GM21576 (cell line): ENCODE data around the gene RHOT2.
A peak's percentile ranks its signal among the peaks of the same experiment; 100 is the strongest.

Source experiments
- ATAC-seq: cut with Tn5 transposase; IDR thresholded peaks from one replicate; pipeline ENCODE4 v1.9.1; 2021; ENCODE audit warnings: mild to moderate bottlenecking, moderate library complexity; ENCODE audit not compliant: unreplicated experiment

The RHOT2 gene

GRCh38 chr16:632486-633335 lies 35.2 kb upstream of the RHOT2 start:
- no peak for ATAC-seq

GRCh38 chr16:633336-634050 lies 34.4 kb upstream of the RHOT2 start:
- no peak for ATAC-seq

- no peak for ATAC-seq
Measured at GRCh38 chr16:634051-634670, 33.8 kb upstream of the RHOT2 start.

- ATAC-seq, result no peak
Measured at GRCh38 chr16:634996-635395, 32.9 kb upstream of the RHOT2 start.

GRCh38 chr16:635573-636205 lies 32.2 kb upstream of the RHOT2 start:
- ATAC-seq, result peak; percentile 11

GRCh38 chr16:636206-637080 lies 31.5 kb upstream of the RHOT2 start, which contains the start of gene METTL26:
TSS of gene METTL26 (minus strand) at chr16:636305. CDS start at chr16:636290, 15 bp downstream.
- peak; percentile 63 for ATAC-seq

GRCh38 chr16:637081-638018 lies 30.6 kb upstream of the RHOT2 start:
- ATAC-seq, result no peak

GRCh38 chr16:638034-638543 lies 29.8 kb upstream of the RHOT2 start:
- ATAC-seq, result no peak

- ATAC-seq, result no peak
Measured at GRCh38 chr16:638836-639235, 29.1 kb upstream of the RHOT2 start.

- no peak for ATAC-seq
Measured at GRCh38 chr16:640614-641013, 27.3 kb upstream of the RHOT2 start.

GRCh38 chr16:641326-642188 lies 26.4 kb upstream of the RHOT2 start, which contains the start of gene MCRIP2:
TSS of gene MCRIP2 (plus strand) at chr16:641828. CDS start at chr16:641992, 164 bp downstream.
- ATAC-seq, result peak; percentile 42

- peak; percentile 32 for ATAC-seq
Measured at GRCh38 chr16:642189-643049, 25.5 kb upstream of the RHOT2 start.

GRCh38 chr16:643050-643368 lies 24.9 kb upstream of the RHOT2 start:
- ATAC-seq, result no peak

- no peak for ATAC-seq
Measured at GRCh38 chr16:644556-644955, 23.4 kb upstream of the RHOT2 start.

- no peak for ATAC-seq
Measured at GRCh38 chr16:645852-646678, 21.9 kb upstream of the RHOT2 start.

- no peak for ATAC-seq
Measured at GRCh38 chr16:646679-647172, 21.2 kb upstream of the RHOT2 start.
